ENCODE data around the gene CTIF.

DNA sequence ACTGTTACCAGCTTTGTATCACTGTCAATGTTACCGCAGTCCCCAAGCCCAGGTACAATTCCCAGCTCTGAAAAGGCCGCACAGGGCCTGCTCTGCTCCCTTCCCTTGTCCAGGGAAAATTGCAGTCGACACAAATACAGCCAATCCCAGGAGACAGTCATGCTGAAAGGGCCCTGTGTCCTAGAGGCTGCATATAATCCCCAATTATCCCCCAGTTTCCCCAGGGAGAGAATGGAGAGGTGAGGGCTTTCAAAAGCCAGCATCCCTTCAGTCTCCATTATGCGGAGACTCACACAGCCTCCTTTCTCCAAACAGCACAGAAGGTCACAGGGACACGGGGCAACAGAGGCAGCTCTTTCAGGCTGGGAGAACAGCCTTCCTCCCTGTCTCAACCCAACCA lies 17.1 kb upstream of the CTIF start:
- TF ChIP-seq, protein P1, sequence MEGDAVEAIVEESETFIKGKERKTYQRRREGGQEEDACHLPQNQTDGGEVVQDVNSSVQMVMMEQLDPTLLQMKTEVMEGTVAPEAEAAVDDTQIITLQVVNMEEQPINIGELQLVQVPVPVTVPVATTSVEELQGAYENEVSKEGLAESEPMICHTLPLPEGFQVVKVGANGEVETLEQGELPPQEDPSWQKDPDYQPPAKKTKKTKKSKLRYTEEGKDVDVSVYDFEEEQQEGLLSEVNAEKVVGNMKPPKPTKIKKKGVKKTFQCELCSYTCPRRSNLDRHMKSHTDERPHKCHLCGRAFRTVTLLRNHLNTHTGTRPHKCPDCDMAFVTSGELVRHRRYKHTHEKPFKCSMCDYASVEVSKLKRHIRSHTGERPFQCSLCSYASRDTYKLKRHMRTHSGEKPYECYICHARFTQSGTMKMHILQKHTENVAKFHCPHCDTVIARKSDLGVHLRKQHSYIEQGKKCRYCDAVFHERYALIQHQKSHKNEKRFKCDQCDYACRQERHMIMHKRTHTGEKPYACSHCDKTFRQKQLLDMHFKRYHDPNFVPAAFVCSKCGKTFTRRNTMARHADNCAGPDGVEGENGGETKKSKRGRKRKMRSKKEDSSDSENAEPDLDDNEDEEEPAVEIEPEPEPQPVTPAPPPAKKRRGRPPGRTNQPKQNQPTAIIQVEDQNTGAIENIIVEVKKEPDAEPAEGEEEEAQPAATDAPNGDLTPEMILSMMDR (IDR thresholded peaks at IDR 0.05; ENCODE audit: insufficient read depth, low read length, poor library complexity, severe bottlenecking) = no peak
- no peak for TF ChIP-seq EZH2phosphoT487 (conservative IDR thresholded peaks at IDR 0.05; ENCODE audit: low read length)
